ENCODE measurements around the gene SNX30.

Gene SNX30

DNA sequence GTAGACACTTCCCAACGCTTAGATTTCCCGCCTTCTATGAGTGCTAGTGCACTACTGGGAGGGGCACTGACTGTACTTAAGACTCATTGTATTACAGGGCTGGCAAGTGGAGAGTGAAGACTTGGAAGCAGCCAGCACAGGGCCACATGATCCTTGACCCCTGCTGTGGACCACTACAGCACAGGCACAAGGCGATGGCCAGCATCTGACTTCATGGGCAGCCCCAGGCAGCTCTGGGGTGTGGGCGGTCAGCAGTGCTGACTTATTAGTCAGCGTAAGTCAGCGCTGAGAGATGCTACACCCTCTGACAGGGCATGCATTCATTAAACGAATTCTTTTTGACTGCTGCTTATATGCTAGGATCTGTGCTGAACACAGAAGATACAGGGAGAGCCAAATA is 130.8 kb downstream of the SNX30 start:
- Histone ChIP-seq H3K4me1 (ENCODE audit: control extremely low read depth in 1 of 4, control insufficient read depth in 4 of 4, insufficient read depth in 4 of 4, low read length in 3 of 4) (peaks cover 0 to 2% (median 1%) of the 10 kb centered on the region in 4 experiments), H3K36me3 (ENCODE audit: control insufficient read depth in 4 of 4, insufficient read depth in 4 of 4, low read length in 3 of 4) (no peaks in the 10 kb centered on the region), H3K27ac (ENCODE audit: insufficient read depth in 1 of 2, low read depth in 1 of 2, low read length in 2 of 2, poor library complexity in 1 of 2, severe bottlenecking in 2 of 2) (no peak overlapping the region), H3K4me3 (ENCODE audit: control insufficient read depth in 1 of 7, extremely low read depth in 1 of 7, insufficient read depth in 4 of 7, low read depth in 2 of 7, low read length in 6 of 7) (no peak overlapping the region), H3K27me3 (replicated peaks in 2 of 5; ENCODE audit: control insufficient read depth in 4 of 5, insufficient read depth in 5 of 5, low read length in 4 of 5) (no peaks in the 10 kb centered on the region), H3K9me3 (ENCODE audit: control extremely low read depth in 1 of 5, control insufficient read depth in 4 of 5, insufficient read depth in 2 of 5, low read depth in 1 of 5, low read length in 4 of 5) (no peaks in the 10 kb centered on the region)
- CTCF ChIA-PET = no interaction called here
- no peak for DNase-seq
- POLR2A ChIA-PET = no interaction called here
- WGBS (ENCODE audit: insufficient coverage) = 99% methylated on average over 7 of the region's 7 CpGs

DNA sequence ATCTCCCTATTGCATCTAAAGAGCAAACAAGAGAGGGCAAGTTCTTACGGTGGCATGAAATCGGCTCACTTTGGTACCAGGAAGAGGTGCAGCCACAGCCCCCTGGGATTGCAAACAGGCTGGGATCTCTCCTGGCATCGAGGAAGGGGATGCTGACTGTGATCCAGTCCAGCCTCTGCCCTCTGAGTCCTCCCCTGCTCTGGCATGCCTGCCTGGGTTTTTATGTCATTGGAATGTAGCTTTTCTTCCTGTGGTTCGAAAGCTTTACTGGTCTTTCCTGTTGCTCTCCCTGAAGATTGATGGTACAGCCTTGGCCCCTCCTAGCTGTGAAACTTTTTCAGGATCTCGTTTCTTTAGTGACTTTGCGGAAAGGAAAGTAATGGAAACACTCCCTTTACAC is 133.5 kb downstream of the SNX30 start:
- peaks cover 0 to 10% (median 0%) of the 10 kb centered on the region in 5 experiments for H3K27me3 ChIP-seq (replicated peaks in 2 of 5; ENCODE audit: control insufficient read depth in 4 of 5, insufficient read depth in 5 of 5, low read length in 4 of 5)
- no peak for DNase-seq
- no peak overlapping the region for H3K4me3 ChIP-seq (ENCODE audit: control insufficient read depth in 1 of 7, extremely low read depth in 1 of 7, insufficient read depth in 4 of 7, low read depth in 2 of 7, low read length in 6 of 7)
- no peak overlapping the region for H3K27ac ChIP-seq (ENCODE audit: insufficient read depth in 1 of 2, low read depth in 1 of 2, low read length in 2 of 2, poor library complexity in 1 of 2, severe bottlenecking in 2 of 2)
- no peaks in the 10 kb centered on the region for H3K36me3 ChIP-seq (ENCODE audit: control insufficient read depth in 4 of 4, insufficient read depth in 4 of 4, low read length in 3 of 4)
- 20% methylated on average over 6 of the region's 6 CpGs for WGBS (ENCODE audit: insufficient coverage)
- POLR2A ChIA-PET = no interaction called here
- CTCF ChIA-PET = interaction anchor here (1.4 kb wide), 2 partner anchors 18 to 38 kb away, joined by 4 to 11 read pairs; no protein-coding TSS in a partner anchor
- peaks cover 0 to 2% (median 1%) of the 10 kb centered on the region in 4 experiments for H3K4me1 ChIP-seq (ENCODE audit: control extremely low read depth in 1 of 4, control insufficient read depth in 4 of 4, insufficient read depth in 4 of 4, low read length in 3 of 4)
- no peaks in the 10 kb centered on the region for H3K9me3 ChIP-seq (ENCODE audit: control extremely low read depth in 1 of 5, control insufficient read depth in 4 of 5, insufficient read depth in 2 of 5, low read depth in 1 of 5, low read length in 4 of 5)

DNA sequence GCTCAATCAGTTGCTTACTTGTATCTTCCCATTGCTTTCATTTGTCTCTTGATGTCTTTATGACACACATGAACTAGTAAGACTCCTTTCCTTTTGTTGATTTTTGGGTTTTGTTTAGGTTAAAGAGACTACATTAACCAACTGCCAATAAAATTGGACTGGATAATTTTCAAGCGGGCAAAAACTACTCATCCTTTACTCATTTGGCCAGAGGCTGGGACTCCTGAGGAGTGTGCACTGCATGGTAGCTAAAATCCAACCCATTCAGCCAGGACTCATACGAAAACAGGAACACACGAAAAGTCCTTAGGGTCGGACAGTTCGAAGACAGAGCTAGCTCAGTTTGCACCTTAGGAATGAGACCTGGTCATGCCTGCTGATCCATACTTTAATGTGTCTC is 134.2 kb downstream of the SNX30 start:
- POLR2A ChIA-PET = no interaction called here
- Histone ChIP-seq H3K27ac (ENCODE audit: insufficient read depth in 1 of 2, low read depth in 1 of 2, low read length in 2 of 2, poor library complexity in 1 of 2, severe bottlenecking in 2 of 2) (no peak overlapping the region), H3K36me3 (ENCODE audit: control insufficient read depth in 4 of 4, insufficient read depth in 4 of 4, low read length in 3 of 4) (no peaks in the 10 kb centered on the region), H3K27me3 (replicated peaks in 2 of 5; ENCODE audit: control insufficient read depth in 4 of 5, insufficient read depth in 5 of 5, low read length in 4 of 5) (peaks cover 0 to 17% (median 5%) of the 10 kb centered on the region in 5 experiments), H3K4me3 (ENCODE audit: control insufficient read depth in 1 of 7, extremely low read depth in 1 of 7, insufficient read depth in 4 of 7, low read depth in 2 of 7, low read length in 6 of 7) (no peak overlapping the region), H3K9me3 (ENCODE audit: control extremely low read depth in 1 of 5, control insufficient read depth in 4 of 5, insufficient read depth in 2 of 5, low read depth in 1 of 5, low read length in 4 of 5) (no peaks in the 10 kb centered on the region), H3K4me1 (ENCODE audit: control extremely low read depth in 1 of 4, control insufficient read depth in 4 of 4, insufficient read depth in 4 of 4, low read length in 3 of 4) (peaks cover 0 to 2% (median 1%) of the 10 kb centered on the region in 4 experiments)
- DNase-seq = no peak
- CTCF ChIA-PET = interaction anchor here (0.8 to 1.4 kb wide), 3 partner anchors 18 to 42 kb away, joined by 3 to 11 read pairs (median 4); no protein-coding TSS in a partner anchor
- WGBS (ENCODE audit: insufficient coverage) = 100% methylated on average over 5 of the region's 5 CpGs

DNA sequence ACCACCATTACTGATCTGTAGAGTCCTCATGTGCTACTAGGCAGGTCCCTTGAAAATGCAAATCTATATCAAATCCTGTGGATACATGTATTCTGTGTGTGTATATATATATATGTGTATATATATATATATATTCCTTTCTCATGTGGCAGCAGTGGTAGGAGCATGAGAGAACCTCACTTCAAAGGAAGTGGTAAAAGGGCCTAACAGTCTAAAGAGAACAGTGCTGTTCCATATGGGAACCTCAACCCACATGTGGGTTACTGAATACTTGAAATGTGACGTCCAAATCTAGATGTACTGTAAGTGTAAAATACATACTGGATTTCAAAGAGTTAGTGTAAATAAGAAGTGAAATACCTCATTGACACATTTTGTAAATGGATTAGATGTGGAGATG is 134.8 kb downstream of the SNX30 start:
- H3K4me1 ChIP-seq (ENCODE audit: control extremely low read depth in 1 of 4, control insufficient read depth in 4 of 4, insufficient read depth in 4 of 4, low read length in 3 of 4) = peaks cover 0 to 8% (median 3%) of the 10 kb centered on the region in 4 experiments
- H3K9me3 ChIP-seq (ENCODE audit: control extremely low read depth in 1 of 5, control insufficient read depth in 4 of 5, insufficient read depth in 2 of 5, low read depth in 1 of 5, low read length in 4 of 5) = no peaks in the 10 kb centered on the region
- ChIA-PET CTCF (interaction anchor here (0.8 to 1.4 kb wide), 3 partner anchors 17 to 43 kb away, joined by 3 to 11 read pairs (median 4); no protein-coding TSS in a partner anchor), POLR2A (no interaction called here)
- H3K27ac ChIP-seq (ENCODE audit: insufficient read depth in 1 of 2, low read depth in 1 of 2, low read length in 2 of 2, poor library complexity in 1 of 2, severe bottlenecking in 2 of 2) = no peak overlapping the region
- peaks cover 0 to 23% (median 7%) of the 10 kb centered on the region in 5 experiments for H3K27me3 ChIP-seq (replicated peaks in 2 of 5; ENCODE audit: control insufficient read depth in 4 of 5, insufficient read depth in 5 of 5, low read length in 4 of 5)
- DNase-seq = no peak
- 100% methylated on average over 1 of the region's 1 CpG for WGBS (ENCODE audit: insufficient coverage)
- no peak overlapping the region for H3K4me3 ChIP-seq (ENCODE audit: control insufficient read depth in 1 of 7, extremely low read depth in 1 of 7, insufficient read depth in 4 of 7, low read depth in 2 of 7, low read length in 6 of 7)
- no peaks in the 10 kb centered on the region for H3K36me3 ChIP-seq (ENCODE audit: control insufficient read depth in 4 of 4, insufficient read depth in 4 of 4, low read length in 3 of 4)

DNA sequence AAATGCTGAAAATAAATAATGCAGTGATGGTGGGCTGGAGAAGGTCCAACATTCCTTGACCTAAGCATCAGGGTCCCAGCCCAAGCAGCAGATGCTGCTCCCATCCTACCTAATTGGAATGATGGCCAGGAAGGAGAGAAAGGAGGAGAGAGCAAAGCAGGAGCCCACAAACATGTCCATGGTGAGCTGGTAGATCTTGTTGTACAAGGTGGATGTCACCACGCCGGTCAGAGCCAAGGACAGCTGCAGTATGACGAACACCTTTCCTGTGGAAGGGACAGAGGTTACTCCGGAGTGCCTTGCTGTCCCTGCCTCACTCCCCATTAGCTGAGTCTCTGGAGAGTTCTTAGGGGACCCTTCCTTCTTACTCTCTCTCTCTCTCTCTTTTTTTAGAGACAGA is 135.8 kb downstream of the SNX30 start:
- peaks cover 0 to 33% (median 9%) of the 10 kb centered on the region in 5 experiments for H3K27me3 ChIP-seq (replicated peaks in 2 of 5; ENCODE audit: control insufficient read depth in 4 of 5, insufficient read depth in 5 of 5, low read length in 4 of 5)
- CTCF ChIA-PET = interaction anchor here (1.5 to 3.2 kb wide), 2 partner anchors 17 to 43 kb away, joined by 4 to 11 read pairs; no protein-coding TSS in a partner anchor
- H3K36me3 ChIP-seq (ENCODE audit: control insufficient read depth in 4 of 4, insufficient read depth in 4 of 4, low read length in 3 of 4) = no peaks in the 10 kb centered on the region
- H3K9me3 ChIP-seq (ENCODE audit: control extremely low read depth in 1 of 5, control insufficient read depth in 4 of 5, insufficient read depth in 2 of 5, low read depth in 1 of 5, low read length in 4 of 5) = no peaks in the 10 kb centered on the region
- POLR2A ChIA-PET = no interaction called here
- no peak overlapping the region for H3K27ac ChIP-seq (ENCODE audit: insufficient read depth in 1 of 2, low read depth in 1 of 2, low read length in 2 of 2, poor library complexity in 1 of 2, severe bottlenecking in 2 of 2)
- DNase-seq = no peak
- 97% methylated on average over 4 of the region's 4 CpGs for WGBS (ENCODE audit: insufficient coverage)
- H3K4me3 ChIP-seq (ENCODE audit: control insufficient read depth in 1 of 7, extremely low read depth in 1 of 7, insufficient read depth in 4 of 7, low read depth in 2 of 7, low read length in 6 of 7) = no peak overlapping the region
- H3K4me1 ChIP-seq (ENCODE audit: control extremely low read depth in 1 of 4, control insufficient read depth in 4 of 4, insufficient read depth in 4 of 4, low read length in 3 of 4) = peaks cover 0 to 15% (median 11%) of the 10 kb centered on the region in 4 experiments

DNA sequence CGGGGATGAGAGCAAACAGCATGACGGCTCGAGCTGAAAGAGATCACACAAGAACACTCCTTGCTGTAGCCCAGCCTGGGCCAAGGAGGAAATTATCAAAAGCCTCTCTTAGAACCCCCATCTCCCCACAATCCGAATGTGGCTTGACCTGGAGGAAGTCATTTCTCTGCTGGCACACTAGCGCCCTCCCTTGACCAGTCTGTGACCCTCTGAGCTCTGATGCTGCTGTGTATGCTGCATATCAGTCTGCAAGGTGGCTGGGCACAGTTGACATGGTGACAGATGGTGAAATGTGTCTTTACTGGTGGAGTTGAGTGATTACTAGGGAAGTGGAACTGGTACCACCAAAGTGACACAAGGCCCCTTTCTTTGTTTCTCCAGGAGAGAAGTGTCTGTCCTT is 136.8 kb downstream of the SNX30 start:
- no peaks in the 10 kb centered on the region for H3K36me3 ChIP-seq (ENCODE audit: control insufficient read depth in 4 of 4, insufficient read depth in 4 of 4, low read length in 3 of 4)
- 35% methylated on average over 2 of the region's 5 CpGs for WGBS (ENCODE audit: insufficient coverage)
- no peak overlapping the region for H3K27ac ChIP-seq (ENCODE audit: insufficient read depth in 1 of 2, low read depth in 1 of 2, low read length in 2 of 2, poor library complexity in 1 of 2, severe bottlenecking in 2 of 2)
- DNase-seq = peak; percentile 28 to 58 (median 36)
- ChIA-PET CTCF (interaction anchor here (0.8 to 3.2 kb wide), 6 partner anchors 9 to 44 kb away, joined by 3 to 11 read pairs (median 4); no protein-coding TSS in a partner anchor), POLR2A (no interaction called here)
- no peaks in the 10 kb centered on the region for H3K9me3 ChIP-seq (ENCODE audit: control extremely low read depth in 1 of 5, control insufficient read depth in 4 of 5, insufficient read depth in 2 of 5, low read depth in 1 of 5, low read length in 4 of 5)
- no peak overlapping the region for H3K4me3 ChIP-seq (ENCODE audit: control insufficient read depth in 1 of 7, extremely low read depth in 1 of 7, insufficient read depth in 4 of 7, low read depth in 2 of 7, low read length in 6 of 7)
- H3K27me3 ChIP-seq (replicated peaks in 2 of 5; ENCODE audit: control insufficient read depth in 4 of 5, insufficient read depth in 5 of 5, low read length in 4 of 5) = peaks cover 0 to 43% (median 14%) of the 10 kb centered on the region in 5 experiments
- H3K4me1 ChIP-seq (ENCODE audit: control extremely low read depth in 1 of 4, control insufficient read depth in 4 of 4, insufficient read depth in 4 of 4, low read length in 3 of 4) = peaks cover 0 to 15% (median 11%) of the 10 kb centered on the region in 4 experiments

DNA sequence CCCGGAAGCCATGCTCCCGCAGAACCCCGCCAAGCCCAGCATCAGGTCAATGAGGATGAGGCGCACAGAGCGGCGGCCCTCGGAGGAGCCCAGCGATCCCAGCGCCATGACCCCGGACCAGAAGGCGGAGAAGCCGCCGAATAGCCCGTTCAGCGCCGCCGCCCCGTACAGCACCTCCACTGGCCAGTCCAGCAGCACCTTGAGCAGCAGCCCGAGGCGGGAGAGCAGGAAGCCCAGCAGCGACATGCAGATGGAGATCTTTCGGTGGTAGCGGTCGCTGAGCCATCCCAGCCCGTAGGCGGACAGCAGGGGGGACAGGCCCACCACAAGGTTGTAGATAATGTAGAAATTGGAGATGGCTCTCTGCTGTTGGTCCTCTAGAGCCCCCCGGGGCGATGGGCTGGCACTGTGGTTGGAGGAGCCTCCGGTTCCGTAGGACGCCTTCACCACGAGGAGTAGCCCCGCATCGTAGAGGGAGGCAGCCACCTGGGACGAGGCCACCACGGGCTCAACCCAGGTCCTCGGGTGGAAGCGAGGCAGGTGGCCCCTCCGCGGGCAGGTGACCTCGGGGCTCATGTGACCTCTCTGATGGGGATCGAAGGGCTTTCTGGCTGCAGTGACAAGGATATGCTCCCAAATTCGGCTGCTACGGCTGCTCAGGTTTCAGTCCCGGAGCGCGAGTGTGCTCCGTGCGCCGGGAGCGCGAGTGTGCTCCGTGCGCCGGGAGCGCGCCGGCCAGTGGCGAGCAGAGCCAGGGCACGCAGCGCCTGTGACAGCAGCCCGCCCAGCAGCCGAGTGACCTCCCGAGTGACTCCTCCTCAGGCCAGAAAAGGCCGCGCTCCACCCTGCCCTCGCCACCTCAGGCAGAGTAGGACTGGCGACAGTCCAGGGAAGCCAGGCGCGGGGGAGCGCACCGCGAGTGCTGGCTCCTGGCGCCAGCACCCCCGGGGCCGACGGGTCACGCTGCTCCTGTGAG is 139.8 kb downstream of the SNX30 start, which contains the start of gene SLC46A2:
SLC46A2 (minus strand) TSS at position 771 of the 976 bp plus-strand sequence; CDS start at position 576, 195 bp downstream.
- Histone ChIP-seq H3K4me1 (ENCODE audit: control extremely low read depth in 1 of 4, control insufficient read depth in 4 of 4, insufficient read depth in 4 of 4, low read length in 3 of 4) (peaks cover 0 to 20% (median 11%) of the 10 kb centered on the region in 4 experiments), H3K27me3 (replicated peaks in 2 of 5; ENCODE audit: control insufficient read depth in 4 of 5, insufficient read depth in 5 of 5, low read length in 4 of 5) (peaks cover 0 to 53% (median 16%) of the 10 kb centered on the region in 5 experiments), H3K27ac (ENCODE audit: insufficient read depth in 1 of 2, low read depth in 1 of 2, low read length in 2 of 2, poor library complexity in 1 of 2, severe bottlenecking in 2 of 2) (no peak within 1 kb of the TSS), H3K4me3 (ENCODE audit: control insufficient read depth in 1 of 7, extremely low read depth in 1 of 7, insufficient read depth in 4 of 7, low read depth in 2 of 7, low read length in 6 of 7) (peak within 1 kb of the TSS; percentile 23 to 64 (median 54)), H3K36me3 (ENCODE audit: control insufficient read depth in 4 of 4, insufficient read depth in 4 of 4, low read length in 3 of 4) (no peaks in the 10 kb centered on the region), H3K9me3 (ENCODE audit: control extremely low read depth in 1 of 5, control insufficient read depth in 4 of 5, insufficient read depth in 2 of 5, low read depth in 1 of 5, low read length in 4 of 5) (no peaks in the 10 kb centered on the region)
- ChIA-PET CTCF (no interaction called here), POLR2A (no interaction called here)
- 15% methylated on average over 69 of the region's 78 CpGs for WGBS (ENCODE audit: insufficient coverage)
- peak in 2 of 3 donors; percentile 7 to 19 for DNase-seq

Data from common myeloid progenitor, CD34-positive (primary cell).